ENCODE results near the gene PIAS4. TPM values are rescaled to one million over a fixed set of nuclear protein-coding genes. Genes with fewer than 3 reads are reported as not detected.

Gene PIAS4
- total and polyA plus RNA-seq, 2 of the 13 experiments (the other 11 are each of a cell fraction or from before 2014, with no cell fraction given), result 9.0 to 20.1 TPM

DNA sequence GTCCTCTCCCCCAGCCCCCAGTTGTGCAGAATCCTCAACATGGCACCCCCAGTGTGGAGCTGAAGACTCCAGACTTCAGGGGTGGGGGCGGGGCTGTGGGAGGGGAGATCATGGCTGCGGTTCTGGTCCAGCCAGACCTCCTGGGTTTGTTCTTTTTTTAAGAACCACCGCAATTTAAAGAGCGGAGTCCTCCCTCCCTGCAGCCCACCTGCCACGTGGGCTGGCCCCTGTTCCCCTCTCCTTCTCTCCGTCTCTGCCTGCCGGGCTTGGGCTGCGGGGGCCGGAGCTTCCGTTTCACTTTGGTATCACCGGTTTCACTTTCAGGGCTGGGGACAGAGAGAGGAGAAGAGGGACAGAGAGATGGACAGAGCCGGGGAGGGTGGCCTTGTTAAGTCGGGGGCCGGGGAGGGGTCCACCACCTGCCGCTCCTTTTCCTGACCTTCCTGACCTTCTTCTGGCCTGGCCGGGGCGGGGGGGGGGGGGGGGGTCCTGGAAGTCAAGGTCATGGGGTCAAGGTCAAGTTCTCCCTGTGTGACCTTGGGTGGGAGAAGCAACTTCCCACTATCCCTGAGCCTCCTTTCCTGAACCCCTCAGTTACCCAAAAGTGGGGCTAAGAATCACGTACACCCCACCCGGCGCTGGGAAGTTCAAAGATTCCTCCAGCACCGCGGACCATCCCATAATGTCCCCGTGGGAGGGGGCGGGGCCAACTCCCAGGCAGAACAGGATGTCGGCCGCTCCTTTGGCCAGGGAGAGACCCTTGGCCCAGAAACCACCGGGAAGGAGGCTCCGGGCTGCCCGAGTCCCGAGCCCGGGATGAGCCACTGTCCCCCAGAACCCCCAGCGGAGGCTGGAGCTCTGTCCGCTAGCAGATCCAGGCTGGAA is 70.5 kb downstream of the PIAS4 start (continued):
- TF ChIP-seq NFAT5 (CRISPR knock-in tag; IDR thresholded peaks at IDR 0.05), result no peak
- peak; percentile 13; the same call in 1 of the 2 replicates for TF ChIP-seq HDAC1 (CRISPR knock-in tag; IDR thresholded peaks at IDR 0.05)
- TF ChIP-seq MAFG (CRISPR knock-in tag; IDR thresholded peaks at IDR 0.05), result no peak
- TF ChIP-seq ZNF260 (CRISPR knock-in tag; IDR thresholded peaks at IDR 0.05; ENCODE audit: borderline replicate concordance, low read depth), result no peak
- TF ChIP-seq ZNF547 (CRISPR knock-in tag; IDR thresholded peaks at IDR 0.05), result no peak
- TF ChIP-seq SATB2 (CRISPR knock-in tag; IDR thresholded peaks at IDR 0.05), result no peak
- TF ChIP-seq IRX3 (CRISPR knock-in tag; IDR thresholded peaks at IDR 0.05; ENCODE audit: borderline replicate concordance, low read depth), result no peak
- TF ChIP-seq ZNF841 (CRISPR knock-in tag; IDR thresholded peaks at IDR 0.05; ENCODE audit: borderline replicate concordance), result no peak
- TF ChIP-seq ZNF275 (CRISPR knock-in tag; IDR thresholded peaks at IDR 0.05; ENCODE audit: borderline replicate concordance), result no peak
- TF ChIP-seq ATF3 (CRISPR knock-in tag; IDR thresholded peaks at IDR 0.05), result no peak
- TF ChIP-seq HNF4G (IDR thresholded peaks at IDR 0.05; ENCODE audit: borderline replicate concordance, low read depth, low read length), result 0 out of 2 replicates have a peak, but pooled peaks have one; percentile 8
- no peak for TF ChIP-seq HNF4G (CRISPR knock-in tag; IDR thresholded peaks at IDR 0.05; ENCODE audit: borderline replicate concordance, low read depth)
- TF ChIP-seq KLF13 (CRISPR knock-in tag; IDR thresholded peaks at IDR 0.05), result no peak
- TF ChIP-seq, protein P1, sequence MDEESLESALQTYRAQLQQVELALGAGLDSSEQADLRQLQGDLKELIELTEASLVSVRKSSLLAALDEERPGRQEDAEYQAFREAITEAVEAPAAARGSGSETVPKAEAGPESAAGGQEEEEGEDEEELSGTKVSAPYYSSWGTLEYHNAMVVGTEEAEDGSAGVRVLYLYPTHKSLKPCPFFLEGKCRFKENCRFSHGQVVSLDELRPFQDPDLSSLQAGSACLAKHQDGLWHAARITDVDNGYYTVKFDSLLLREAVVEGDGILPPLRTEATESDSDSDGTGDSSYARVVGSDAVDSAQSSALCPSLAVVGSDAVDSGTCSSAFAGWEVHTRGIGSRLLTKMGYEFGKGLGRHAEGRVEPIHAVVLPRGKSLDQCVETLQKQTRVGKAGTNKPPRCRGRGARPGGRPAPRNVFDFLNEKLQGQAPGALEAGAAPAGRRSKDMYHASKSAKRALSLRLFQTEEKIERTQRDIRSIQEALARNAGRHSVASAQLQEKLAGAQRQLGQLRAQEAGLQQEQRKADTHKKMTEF (CRISPR knock-in tag; IDR thresholded peaks at IDR 0.05), result 0 out of 2 replicates have a peak, but pooled peaks have one; percentile 21
- no peak for TF ChIP-seq MIXL1 (CRISPR knock-in tag; IDR thresholded peaks at IDR 0.05)
- no peak for TF ChIP-seq ZBTB1 (CRISPR knock-in tag; IDR thresholded peaks at IDR 0.05; ENCODE audit: borderline replicate concordance)
- TF ChIP-seq ZNF704 (CRISPR knock-in tag; IDR thresholded peaks at IDR 0.05; ENCODE audit: borderline replicate concordance), result no peak
- TF ChIP-seq ETV5 (CRISPR knock-in tag; IDR thresholded peaks at IDR 0.05; ENCODE audit: borderline replicate concordance), result peak; percentile 36; the same call in 1 of the 2 replicates
- TF ChIP-seq DNMT1 (CRISPR knock-in tag; IDR thresholded peaks at IDR 0.05), result no peak

All from HepG2 (cell line).